Rectal smooth muscle tissue (tissue), 1 donor: Measurements from ENCODE around the gene SLC25A42.

Experiments used
- H3K27ac ChIP-seq: one replicate; pipeline ENCODE4 v1.7.0; 2013; ENCODE audit warnings: low read depth, low read length, inconsistent platforms
- H3K27me3 ChIP-seq: one replicate; pipeline ENCODE4 v1.7.0; 2013; ENCODE audit warnings: low read length; ENCODE audit not compliant: control insufficient read depth, insufficient read depth
- H3K36me3 ChIP-seq: one replicate; pipeline ENCODE4 v1.7.0; 2013; ENCODE audit warnings: low read length; ENCODE audit not compliant: control insufficient read depth, insufficient read depth
- H3K4me1 ChIP-seq: one replicate; pipeline ENCODE4 v1.7.0; 2013; ENCODE audit warnings: low read length; ENCODE audit not compliant: control insufficient read depth, insufficient read depth
- H3K4me3 ChIP-seq: one replicate; pipeline ENCODE4 v1.7.0; 2013; ENCODE audit warnings: low read length
- H3K9ac ChIP-seq: one replicate; pipeline ENCODE4 v1.7.0; 2013; ENCODE audit warnings: low read length

Gene SLC25A42

DNA sequence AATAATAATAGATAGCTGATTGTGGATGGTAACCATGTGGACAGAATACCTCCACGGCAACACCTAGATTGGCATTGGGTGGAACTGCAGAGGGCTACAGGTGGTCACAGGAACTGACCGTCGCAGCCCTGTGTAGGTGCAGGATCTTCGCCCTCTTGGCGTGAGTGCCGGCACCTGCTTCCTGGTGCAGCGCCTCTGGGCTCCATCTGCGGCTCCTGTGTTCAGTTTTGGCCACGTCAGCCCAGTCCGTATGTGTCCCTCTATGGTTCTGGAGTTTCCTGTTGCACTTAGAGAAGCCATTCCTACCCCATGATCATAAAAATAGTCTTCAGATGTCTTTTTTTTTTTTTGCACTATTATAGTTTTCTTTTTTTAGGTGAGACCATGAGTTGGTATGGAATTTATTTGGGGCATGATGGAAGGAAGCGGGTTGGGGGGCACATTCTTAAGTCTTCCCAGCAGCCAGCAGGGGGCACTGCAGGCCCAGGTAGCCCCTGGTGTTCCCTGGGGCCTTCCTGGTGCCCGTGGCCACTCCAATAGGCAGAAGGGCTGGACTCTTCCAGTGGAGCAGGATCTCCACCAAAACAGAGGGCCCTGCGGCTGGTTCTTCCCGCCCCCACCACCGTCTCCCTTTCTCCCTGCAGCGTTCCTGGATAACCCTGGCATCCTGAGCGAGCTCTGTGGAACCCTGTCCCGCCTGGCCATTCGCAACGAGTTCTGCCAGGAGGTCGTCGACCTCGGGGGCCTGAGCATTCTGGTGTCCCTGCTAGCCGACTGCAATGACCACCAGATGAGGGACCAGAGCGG is 10.1 kb upstream of the SLC25A42 start:
- H3K9ac ChIP-seq, result no peak overlapping the region
- H3K4me3 ChIP-seq, result no peak overlapping the region
- peaks cover 24% of the 10 kb centered on the region for H3K36me3 ChIP-seq
- no peaks in the 10 kb centered on the region for H3K4me1 ChIP-seq
- H3K27ac ChIP-seq, result no peak overlapping the region
- H3K27me3 ChIP-seq, result no peaks in the 10 kb centered on the region

DNA sequence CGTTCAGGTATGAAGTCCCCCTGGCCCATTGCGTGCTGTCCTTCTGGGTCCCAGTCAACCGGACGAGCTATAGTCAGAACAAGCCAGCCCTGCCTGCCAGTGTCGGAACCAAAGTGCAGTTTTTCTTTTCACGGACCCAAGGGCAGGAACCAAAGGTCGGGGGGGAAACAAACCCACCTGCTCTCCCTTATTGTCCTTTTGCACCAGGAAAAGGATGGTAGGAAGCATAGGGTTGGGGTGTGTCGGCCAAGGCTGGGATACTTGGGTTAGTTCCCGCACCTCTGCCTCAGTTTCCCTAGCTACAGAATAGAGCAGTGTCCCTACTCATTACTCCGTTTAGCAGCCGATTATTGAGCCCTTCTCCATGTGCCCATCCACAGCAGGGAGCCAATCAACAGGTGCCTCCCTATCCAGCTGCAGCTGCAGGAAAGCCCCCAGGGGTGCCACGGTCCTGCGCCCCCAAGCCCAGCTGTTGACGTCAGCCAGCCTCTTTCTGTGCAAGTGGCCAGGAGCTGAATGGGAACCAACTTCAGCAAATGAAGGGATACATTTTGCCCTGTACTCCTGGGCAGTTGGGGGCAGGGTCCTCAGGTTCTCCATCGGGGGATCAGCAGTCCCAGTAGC is 9.4 kb upstream of the SLC25A42 start:
- Histone ChIP-seq H3K4me1 (no peaks in the 10 kb centered on the region), H3K27me3 (no peaks in the 10 kb centered on the region), H3K27ac (no peak overlapping the region), H3K9ac (no peak overlapping the region), H3K4me3 (no peak overlapping the region), H3K36me3 (peaks cover 24% of the 10 kb centered on the region)

DNA sequence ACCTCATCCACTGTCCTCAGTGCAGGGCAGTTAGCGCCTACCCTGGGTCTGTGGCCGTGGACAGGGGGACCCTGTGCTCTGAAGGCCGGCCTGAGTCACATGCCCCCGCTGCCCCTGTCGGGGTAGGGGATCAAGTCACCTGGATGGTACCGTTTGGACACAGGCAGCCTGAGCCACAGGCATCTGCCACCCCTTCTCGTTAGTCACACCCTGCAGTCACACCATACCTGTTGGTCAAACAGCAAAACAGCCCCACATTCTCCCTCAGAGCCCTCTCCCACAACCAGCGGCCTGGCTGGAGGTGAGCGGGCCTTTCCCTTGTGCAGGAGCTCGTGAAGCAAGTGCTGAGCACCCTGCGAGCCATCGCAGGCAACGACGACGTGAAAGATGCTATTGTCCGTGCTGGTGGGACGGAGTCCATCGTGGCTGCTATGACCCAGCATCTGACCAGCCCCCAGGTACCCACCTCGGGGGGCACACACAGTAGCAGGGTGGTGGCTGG is 8.8 kb upstream of the SLC25A42 start:
- H3K27me3 ChIP-seq, result no peaks in the 10 kb centered on the region
- no peak overlapping the region for H3K27ac ChIP-seq
- no peak overlapping the region for H3K4me3 ChIP-seq
- no peak overlapping the region for H3K9ac ChIP-seq
- peaks cover 26% of the 10 kb centered on the region for H3K36me3 ChIP-seq
- no peaks in the 10 kb centered on the region for H3K4me1 ChIP-seq

DNA sequence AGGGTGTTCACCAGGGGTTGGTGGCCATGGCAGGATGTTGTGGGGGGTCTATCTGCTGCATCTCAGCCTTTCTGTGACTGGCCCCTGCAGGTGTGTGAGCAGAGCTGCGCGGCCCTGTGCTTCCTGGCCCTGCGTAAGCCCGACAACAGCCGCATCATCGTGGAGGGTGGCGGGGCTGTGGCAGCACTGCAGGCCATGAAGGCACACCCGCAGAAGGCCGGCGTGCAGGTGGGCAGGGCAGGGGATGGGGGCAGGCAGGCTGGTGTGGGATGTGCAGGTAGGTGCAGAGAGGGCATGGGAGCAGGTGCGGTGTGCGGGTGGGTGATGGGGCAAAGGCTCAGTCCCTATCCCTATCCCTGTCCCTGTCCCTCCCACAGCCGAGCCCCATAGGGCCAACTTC is 8.1 kb upstream of the SLC25A42 start:
- H3K4me1 ChIP-seq, result no peaks in the 10 kb centered on the region
- no peak overlapping the region for H3K27ac ChIP-seq
- H3K4me3 ChIP-seq, result no peak overlapping the region
- no peak overlapping the region for H3K9ac ChIP-seq
- no peaks in the 10 kb centered on the region for H3K27me3 ChIP-seq
- H3K36me3 ChIP-seq, result peaks cover 26% of the 10 kb centered on the region

GRCh38 chr19:19056636-19057275 is 7.0 kb upstream of the SLC25A42 start:
- H3K27me3 ChIP-seq, result no peaks in the 10 kb centered on the region
- no peak overlapping the region for H3K27ac ChIP-seq
- H3K4me3 ChIP-seq, result no peak overlapping the region
- H3K9ac ChIP-seq, result no peak overlapping the region
- H3K36me3 ChIP-seq, result peaks cover 24% of the 10 kb centered on the region
- H3K4me1 ChIP-seq, result no peaks in the 10 kb centered on the region

DNA sequence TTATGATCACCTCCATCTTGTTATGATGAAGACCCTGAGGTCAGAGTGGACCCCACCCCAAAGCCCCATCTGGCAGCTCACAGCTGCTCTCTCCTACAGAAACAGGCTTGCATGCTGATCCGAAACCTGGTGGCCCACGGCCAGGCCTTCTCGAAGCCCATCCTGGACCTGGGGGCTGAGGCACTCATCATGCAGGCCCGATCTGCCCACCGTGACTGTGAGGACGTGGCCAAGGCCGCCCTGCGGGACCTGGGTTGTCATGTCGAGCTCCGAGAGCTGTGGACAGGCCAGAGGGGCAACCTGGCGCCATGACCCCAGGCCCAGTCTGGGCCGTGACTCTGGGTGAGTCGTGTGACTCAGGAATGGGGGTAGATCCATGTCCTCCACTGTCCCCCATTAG is 6.5 kb upstream of the SLC25A42 start:
- H3K9ac ChIP-seq, result no peak overlapping the region
- H3K27ac ChIP-seq, result no peak overlapping the region
- H3K4me1 ChIP-seq, result no peaks in the 10 kb centered on the region
- no peaks in the 10 kb centered on the region for H3K27me3 ChIP-seq
- peaks cover 24% of the 10 kb centered on the region for H3K36me3 ChIP-seq
- H3K4me3 ChIP-seq, result no peak overlapping the region

DNA sequence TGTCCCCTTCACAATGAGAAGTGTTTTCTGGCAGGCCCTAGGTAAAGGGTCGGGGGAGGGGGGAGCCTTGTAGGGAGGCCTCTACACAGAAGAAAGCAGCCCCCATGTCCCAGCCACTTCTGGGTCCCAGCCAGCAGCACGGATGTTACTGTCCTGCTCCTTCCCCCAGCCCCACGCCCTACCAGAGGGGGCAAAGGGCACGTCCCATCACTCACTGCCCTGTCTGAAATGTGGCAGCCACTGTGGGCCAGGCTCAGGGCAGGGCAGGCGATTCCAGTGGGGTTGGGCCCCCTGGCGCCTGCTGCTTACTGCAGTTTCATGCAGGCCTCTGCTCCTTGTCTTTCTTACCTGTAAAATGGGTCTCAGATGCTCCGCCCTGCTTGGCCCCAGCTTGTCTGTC is 6.1 kb upstream of the SLC25A42 start:
- Histone ChIP-seq H3K4me1 (no peaks in the 10 kb centered on the region), H3K27ac (no peak overlapping the region), H3K4me3 (no peak overlapping the region), H3K9ac (no peak overlapping the region), H3K27me3 (no peaks in the 10 kb centered on the region), H3K36me3 (peaks cover 24% of the 10 kb centered on the region)

GRCh38 chr19:19059018-19059836 is 4.6 kb upstream of the SLC25A42 start:
- Histone ChIP-seq H3K36me3 (peaks cover 24% of the 10 kb centered on the region), H3K27ac (no peak overlapping the region), H3K4me1 (no peaks in the 10 kb centered on the region), H3K4me3 (no peak overlapping the region), H3K27me3 (no peaks in the 10 kb centered on the region), H3K9ac (no peak overlapping the region)

GRCh38 chr19:19059837-19060611 is 3.8 kb upstream of the SLC25A42 start:
- Histone ChIP-seq H3K27me3 (no peaks in the 10 kb centered on the region), H3K4me3 (no peak overlapping the region), H3K27ac (no peak overlapping the region), H3K4me1 (peaks cover 6% of the 10 kb centered on the region), H3K9ac (no peak overlapping the region), H3K36me3 (peaks cover 20% of the 10 kb centered on the region)

DNA sequence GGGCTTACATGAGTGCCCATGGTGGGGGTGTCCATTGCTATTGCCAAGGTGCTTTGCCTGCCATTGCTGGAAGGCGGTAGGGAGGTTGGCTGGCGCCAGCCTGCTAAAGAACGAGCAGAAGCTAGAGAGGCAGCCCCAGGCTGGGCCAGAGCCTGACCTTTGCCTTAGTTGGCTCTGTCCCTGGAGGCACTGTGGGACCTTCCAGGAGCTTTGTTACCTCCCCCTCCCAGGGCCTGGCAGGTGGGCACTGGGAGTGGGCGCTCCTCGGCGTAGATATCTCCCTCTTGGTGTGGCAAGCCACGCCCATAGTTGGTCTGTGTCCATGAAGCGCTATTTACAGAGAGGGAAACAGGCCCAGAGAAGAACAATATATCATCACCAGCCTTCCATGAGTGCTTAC is 2.3 kb upstream of the SLC25A42 start:
- peaks cover 12% of the 10 kb centered on the region for H3K36me3 ChIP-seq
- H3K4me1 ChIP-seq, result peaks cover 6% of the 10 kb centered on the region
- no peak overlapping the region for H3K4me3 ChIP-seq
- H3K27ac ChIP-seq, result no peak overlapping the region
- H3K27me3 ChIP-seq, result no peaks in the 10 kb centered on the region
- H3K9ac ChIP-seq, result no peak overlapping the region

DNA sequence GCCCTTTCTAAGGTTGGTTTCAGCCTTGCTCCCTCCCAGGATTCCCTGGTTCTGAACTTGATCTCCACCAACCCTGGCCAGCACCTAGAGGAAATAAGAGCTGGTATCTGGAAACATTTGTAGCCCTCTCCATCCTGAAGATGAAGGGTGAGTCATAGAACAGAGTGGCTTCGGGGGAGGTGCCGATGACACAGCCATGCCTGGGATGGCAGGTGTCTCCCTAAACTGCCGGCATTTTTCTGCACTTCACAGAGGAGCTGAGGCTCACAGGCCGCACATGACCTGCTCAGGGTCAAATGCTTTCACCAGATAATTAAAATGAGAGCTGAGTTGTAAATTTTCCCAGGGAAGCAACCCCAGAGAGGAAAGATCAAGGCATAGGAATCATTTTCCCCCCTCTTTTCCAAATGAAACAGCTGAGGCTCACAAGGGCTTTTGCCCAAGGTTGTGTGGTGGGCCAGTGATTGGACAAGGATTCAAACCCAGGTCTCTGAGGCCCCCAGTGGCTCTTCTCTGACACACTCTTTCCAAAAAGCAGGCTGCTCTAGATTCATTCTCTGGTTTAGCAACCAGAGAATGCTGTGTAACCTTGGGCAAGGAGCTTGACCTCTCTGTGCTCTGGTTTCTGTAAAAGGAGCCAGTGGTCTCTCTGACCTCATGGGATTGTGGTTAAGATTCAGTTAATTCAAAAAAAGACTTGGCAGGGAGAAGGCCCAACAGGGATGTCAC is 1.2 kb upstream of the SLC25A42 start:
- Histone ChIP-seq H3K36me3 (peaks cover 3% of the 10 kb centered on the region), H3K4me1 (peaks cover 6% of the 10 kb centered on the region), H3K27me3 (no peaks in the 10 kb centered on the region), H3K27ac (peak overlapping the region; percentile 34), H3K4me3 (peak overlapping the region; percentile 91), H3K9ac (peak overlapping the region; percentile 25)
